H1 (cell line): ENCODE data around the gene FOSL2. TPM values are rescaled to one million over a fixed set of nuclear protein-coding genes. Genes with fewer than 3 reads are reported as not detected.

ENCODE experiments used
- CHD7 ChIP-seq: fragments of 300-600 bp; sonication (generic); IDR thresholded peaks from 2 replicates; pipeline ENCODE4 v1.7.1; 2012; ENCODE audit warnings: low read length, moderate library complexity, mild to moderate bottlenecking, inconsistent platforms; ENCODE audit not compliant: insufficient replicate concordance
- polyA plus RNA-seq, 7 experiments: library from polyadenylated mRNA; depleted of rRNA in 3 of 7; stranded (reverse) in 5 of 7; unstranded in 2 of 7; fragments of >200 nt in 5 of 7; fragments of 200-250 nt in 2 of 7; gene quantifications; 1 replicate in 5 of 7; 2 replicates in 1 of 7; 4 replicates in 1 of 7; pipeline versions ENCODE4 v1.2.1 to v1.2.3, GENCODE V29; 2011 to 2013; ENCODE audit warnings: missing spikeins in 2 of 7, mixed read lengths in 2 of 7
- total RNA-seq: library from RNA; stranded (reverse); fragmentation: NEBNext Ultra II Directional; extraction: Animal tissue kit (Norgen Biotek cat#: 25700); gene quantifications from 2 replicates; pipeline ENCODE4 v1.2.1, GENCODE V29; 2021

The FOSL2 gene
- total and polyA plus RNA-seq, 2 of the 8 experiments (the other 6 are each of a cell fraction or from before 2014, with no cell fraction given), result 1.5 to 4.5 TPM

DNA sequence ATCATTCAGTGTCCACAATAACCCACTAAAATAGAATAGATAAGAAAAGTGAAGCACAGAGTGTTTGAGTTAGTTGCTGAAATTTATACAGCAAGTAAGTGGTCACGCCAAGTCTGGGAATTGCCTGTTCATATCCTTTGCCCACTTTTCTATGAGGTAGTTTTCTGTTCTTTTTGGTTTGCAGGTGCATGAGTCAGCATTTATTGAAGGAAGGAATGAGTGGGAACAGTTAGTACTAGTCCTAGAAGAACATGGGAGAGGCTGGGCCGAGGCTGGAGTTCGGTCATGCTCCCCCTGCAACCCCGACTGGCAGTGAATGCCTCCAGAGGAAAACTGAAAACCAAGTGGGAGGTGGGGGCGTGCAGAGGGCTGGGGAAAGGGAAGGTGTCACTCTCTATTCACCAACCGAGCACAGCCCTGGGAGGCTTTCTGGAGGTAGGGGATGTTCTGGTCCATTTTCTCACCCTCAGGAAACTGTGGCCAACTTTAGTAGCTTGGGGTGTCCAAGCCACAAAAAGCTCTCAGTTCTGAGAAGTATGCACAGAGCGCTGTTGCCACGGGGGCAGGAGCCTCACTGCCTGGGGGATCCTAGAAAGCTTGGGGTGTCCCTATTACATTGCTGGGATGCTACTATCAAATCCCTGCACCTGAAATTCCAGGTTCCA is 41.4 kb downstream of the FOSL2 start (continued):
- no peak for TF ChIP-seq CHD7
